ENCODE results near the gene CACNA2D4. TPM values are rescaled to one million over a fixed set of nuclear protein-coding genes. Genes with fewer than 3 reads are reported as not detected.

Gene CACNA2D4
- total RNA-seq, 1 experiment from 2014 or later: 1.7 TPM

DNA sequence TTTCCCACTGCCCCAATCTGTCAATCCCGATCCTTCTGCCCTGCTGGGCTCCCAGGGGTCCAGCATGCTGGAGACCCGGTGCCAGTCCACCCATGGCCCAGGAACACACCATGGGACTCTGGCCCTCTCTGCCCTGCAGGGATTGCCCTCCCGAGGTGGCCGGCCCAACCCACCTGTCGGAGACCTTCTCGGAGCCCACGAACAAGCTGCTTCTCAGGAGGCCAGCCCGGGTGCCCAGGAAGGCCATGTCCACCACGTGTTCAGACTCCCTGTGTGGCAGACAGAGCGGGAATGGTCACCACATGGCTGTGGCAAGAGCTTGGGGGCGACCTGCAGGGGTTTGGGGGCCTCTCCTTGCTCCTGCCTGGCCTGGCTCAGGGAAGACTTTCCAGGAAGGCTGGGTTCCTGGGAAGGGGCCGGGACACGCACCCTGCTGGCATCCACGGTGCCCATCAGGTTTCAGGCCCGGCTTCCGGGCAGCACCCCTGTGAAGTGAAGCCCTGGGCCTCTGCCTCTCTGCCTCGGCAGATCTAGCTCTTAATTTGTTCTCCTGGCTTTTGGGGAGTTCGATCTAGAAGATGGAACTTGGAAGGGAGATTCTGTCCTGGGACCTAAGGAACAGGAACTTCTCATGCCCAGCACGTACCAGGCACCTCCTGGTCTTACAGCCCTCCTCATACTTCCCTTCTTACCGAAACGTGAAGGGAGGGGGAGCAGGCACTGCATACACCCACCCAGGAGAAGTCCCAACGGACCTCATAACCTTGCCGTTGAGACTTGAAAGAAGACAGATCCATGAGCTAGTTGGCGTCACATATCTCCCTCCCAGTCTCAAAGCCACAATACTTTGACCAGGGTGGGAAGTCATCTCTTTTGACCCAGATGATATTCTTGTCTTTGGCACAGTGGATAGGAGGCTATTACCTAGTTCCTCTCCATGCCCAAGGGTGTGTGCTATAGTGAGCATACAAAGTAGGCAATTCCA lies 71.7 kb downstream of the CACNA2D4 start:
- BruUV-seq (replicated peaks): no TSS peak
- no peak overlapping the region for H3K4me3 ChIP-seq (replicated peaks in 1 of 2; ENCODE audit: low read depth in 1 of 2, low read length in 2 of 2)
- no peak overlapping the region for H2AFZ ChIP-seq (ENCODE audit: low read depth, low read length, poor library complexity, severe bottlenecking)
- H3K79me2 ChIP-seq (ENCODE audit: insufficient read depth, low read length): no peaks in the 10 kb centered on the region
- no peak overlapping the region for H3K27ac ChIP-seq (ENCODE audit: low read depth, low read length)
- ChIA-PET POLR2A (no interaction called here), RAD21 (ENCODE audit: low non-redundant PET in 1 of 2, low total read pairs in 2 of 2, uncharacterized antibody in 2 of 2, unreplicated experiment in 2 of 2) (no interaction called here), CTCF (no interaction called here)
- intact Hi-C loops (cut with micrococcal nuclease): no loop called here
- TF ChIP-seq SIN3A (IDR thresholded peaks at IDR 0.05; ENCODE audit: low read depth): no peak
- TF ChIP-seq CEBPB (IDR thresholded peaks at IDR 0.05; ENCODE audit: low read depth): no peak
- TF ChIP-seq EZH2 (IDR thresholded peaks at IDR 0.05): no peak
- H3K9me2 ChIP-seq (ENCODE audit: insufficient read depth): no peaks in the 10 kb centered on the region
- H4K20me1 ChIP-seq (ENCODE audit: insufficient read depth): no peaks in the 10 kb centered on the region
- ATAC-seq (no peak), DNase-seq (ENCODE audit: low read depth, low spot score) (no peak)
- H3K4me2 ChIP-seq (ENCODE audit: low read length): no peak overlapping the region
- H3K27me3 ChIP-seq (ENCODE audit: insufficient read depth, low read length): no peaks in the 10 kb centered on the region
- H3K9me3 ChIP-seq (ENCODE audit: control insufficient read depth in 1 of 2, insufficient read depth in 1 of 2, low read depth in 1 of 2, low read length in 2 of 2): no peaks in the 10 kb centered on the region
- H3K9ac ChIP-seq (ENCODE audit: low read length): no peak overlapping the region
- H3K36me3 ChIP-seq (ENCODE audit: control insufficient read depth in 1 of 2, insufficient read depth in 2 of 2, low read length in 2 of 2): no peaks in the 10 kb centered on the region
- H3K4me1 ChIP-seq (ENCODE audit: control insufficient read depth in 1 of 2, insufficient read depth in 2 of 2, low read length in 2 of 2): no peaks in the 10 kb centered on the region

DNA sequence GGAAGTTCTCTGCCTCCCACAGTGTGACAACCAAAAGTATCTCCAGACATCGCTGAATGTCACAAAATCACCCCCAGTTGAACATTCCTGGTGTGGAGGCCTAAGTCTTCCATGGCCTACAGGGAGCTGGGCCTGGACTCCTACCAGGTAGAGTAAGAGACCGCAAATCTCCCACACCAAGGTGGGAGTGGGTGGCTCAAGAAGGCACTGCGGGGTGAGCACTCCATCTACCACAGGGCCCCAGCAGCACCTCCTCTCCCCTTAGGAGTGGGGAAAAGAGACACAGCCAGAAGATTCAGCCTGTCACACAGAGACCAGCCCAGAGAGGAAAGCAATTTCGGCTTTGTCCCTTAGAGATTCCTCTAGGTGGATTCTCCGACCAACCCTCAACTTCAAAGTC lies 72.6 kb downstream of the CACNA2D4 start:
- Histone ChIP-seq H3K4me1 (ENCODE audit: control insufficient read depth in 1 of 2, insufficient read depth in 2 of 2, low read length in 2 of 2) (no peaks in the 10 kb centered on the region), H3K79me2 (ENCODE audit: insufficient read depth, low read length) (no peaks in the 10 kb centered on the region), H2AFZ (ENCODE audit: low read depth, low read length, poor library complexity, severe bottlenecking) (no peak overlapping the region), H4K20me1 (ENCODE audit: insufficient read depth) (no peaks in the 10 kb centered on the region), H3K9me2 (ENCODE audit: insufficient read depth) (no peaks in the 10 kb centered on the region), H3K4me3 (replicated peaks in 1 of 2; ENCODE audit: low read depth in 1 of 2, low read length in 2 of 2) (no peak overlapping the region), H3K9me3 (ENCODE audit: control insufficient read depth in 1 of 2, insufficient read depth in 1 of 2, low read depth in 1 of 2, low read length in 2 of 2) (no peaks in the 10 kb centered on the region), H3K36me3 (ENCODE audit: control insufficient read depth in 1 of 2, insufficient read depth in 2 of 2, low read length in 2 of 2) (no peaks in the 10 kb centered on the region), H3K27ac (ENCODE audit: low read depth, low read length) (no peak overlapping the region), H3K9ac (ENCODE audit: low read length) (no peak overlapping the region), H3K4me2 (ENCODE audit: low read length) (no peak overlapping the region), H3K27me3 (ENCODE audit: insufficient read depth, low read length) (no peaks in the 10 kb centered on the region)
- intact Hi-C loops (cut with micrococcal nuclease): no loop called here
- ChIA-PET POLR2A (no interaction called here), RAD21 (ENCODE audit: low non-redundant PET in 1 of 2, low total read pairs in 2 of 2, uncharacterized antibody in 2 of 2, unreplicated experiment in 2 of 2) (no interaction called here), CTCF (no interaction called here)
- DNase-seq (ENCODE audit: low read depth, low spot score) (no peak), ATAC-seq (no peak)
- no TSS peak for BruUV-seq (replicated peaks)
- TF ChIP-seq, protein P1, sequence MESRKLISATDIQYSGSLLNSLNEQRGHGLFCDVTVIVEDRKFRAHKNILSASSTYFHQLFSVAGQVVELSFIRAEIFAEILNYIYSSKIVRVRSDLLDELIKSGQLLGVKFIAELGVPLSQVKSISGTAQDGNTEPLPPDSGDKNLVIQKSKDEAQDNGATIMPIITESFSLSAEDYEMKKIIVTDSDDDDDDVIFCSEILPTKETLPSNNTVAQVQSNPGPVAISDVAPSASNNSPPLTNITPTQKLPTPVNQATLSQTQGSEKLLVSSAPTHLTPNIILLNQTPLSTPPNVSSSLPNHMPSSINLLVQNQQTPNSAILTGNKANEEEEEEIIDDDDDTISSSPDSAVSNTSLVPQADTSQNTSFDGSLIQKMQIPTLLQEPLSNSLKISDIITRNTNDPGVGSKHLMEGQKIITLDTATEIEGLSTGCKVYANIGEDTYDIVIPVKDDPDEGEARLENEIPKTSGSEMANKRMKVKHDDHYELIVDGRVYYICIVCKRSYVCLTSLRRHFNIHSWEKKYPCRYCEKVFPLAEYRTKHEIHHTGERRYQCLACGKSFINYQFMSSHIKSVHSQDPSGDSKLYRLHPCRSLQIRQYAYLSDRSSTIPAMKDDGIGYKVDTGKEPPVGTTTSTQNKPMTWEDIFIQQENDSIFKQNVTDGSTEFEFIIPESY (IDR thresholded peaks at IDR 0.05; ENCODE audit: extremely low read depth, insufficient replicate concordance, low read length): no peak
- no peak for TF ChIP-seq FOSL1 (IDR thresholded peaks at IDR 0.05; ENCODE audit: low read depth)
- TF ChIP-seq, protein P2, sequence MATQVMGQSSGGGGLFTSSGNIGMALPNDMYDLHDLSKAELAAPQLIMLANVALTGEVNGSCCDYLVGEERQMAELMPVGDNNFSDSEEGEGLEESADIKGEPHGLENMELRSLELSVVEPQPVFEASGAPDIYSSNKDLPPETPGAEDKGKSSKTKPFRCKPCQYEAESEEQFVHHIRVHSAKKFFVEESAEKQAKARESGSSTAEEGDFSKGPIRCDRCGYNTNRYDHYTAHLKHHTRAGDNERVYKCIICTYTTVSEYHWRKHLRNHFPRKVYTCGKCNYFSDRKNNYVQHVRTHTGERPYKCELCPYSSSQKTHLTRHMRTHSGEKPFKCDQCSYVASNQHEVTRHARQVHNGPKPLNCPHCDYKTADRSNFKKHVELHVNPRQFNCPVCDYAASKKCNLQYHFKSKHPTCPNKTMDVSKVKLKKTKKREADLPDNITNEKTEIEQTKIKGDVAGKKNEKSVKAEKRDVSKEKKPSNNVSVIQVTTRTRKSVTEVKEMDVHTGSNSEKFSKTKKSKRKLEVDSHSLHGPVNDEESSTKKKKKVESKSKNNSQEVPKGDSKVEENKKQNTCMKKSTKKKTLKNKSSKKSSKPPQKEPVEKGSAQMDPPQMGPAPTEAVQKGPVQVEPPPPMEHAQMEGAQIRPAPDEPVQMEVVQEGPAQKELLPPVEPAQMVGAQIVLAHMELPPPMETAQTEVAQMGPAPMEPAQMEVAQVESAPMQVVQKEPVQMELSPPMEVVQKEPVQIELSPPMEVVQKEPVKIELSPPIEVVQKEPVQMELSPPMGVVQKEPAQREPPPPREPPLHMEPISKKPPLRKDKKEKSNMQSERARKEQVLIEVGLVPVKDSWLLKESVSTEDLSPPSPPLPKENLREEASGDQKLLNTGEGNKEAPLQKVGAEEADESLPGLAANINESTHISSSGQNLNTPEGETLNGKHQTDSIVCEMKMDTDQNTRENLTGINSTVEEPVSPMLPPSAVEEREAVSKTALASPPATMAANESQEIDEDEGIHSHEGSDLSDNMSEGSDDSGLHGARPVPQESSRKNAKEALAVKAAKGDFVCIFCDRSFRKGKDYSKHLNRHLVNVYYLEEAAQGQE (IDR thresholded peaks at IDR 0.05; ENCODE audit: low read depth): no peak
- TF ChIP-seq CEBPB (IDR thresholded peaks at IDR 0.05; ENCODE audit: low read depth): no peak
- TF ChIP-seq ELF1 (IDR thresholded peaks at IDR 0.05; ENCODE audit: borderline replicate concordance, low read depth): no peak
